IPS DF 19.7 (cell line): ENCODE measurements around the gene CEBPB.
"Not testable (repeated sequence)": the region's sequence is repeated elsewhere in the genome, so short reads cannot be mapped to it uniquely, and the experiment has no call there.

Source experiments
- DNase-seq: peaks from one replicate; pipeline ENCODE4 v3.0.0-alpha.2; 2013; ENCODE audit warnings: low read depth, low spot score

CEBPB gene

DNA sequence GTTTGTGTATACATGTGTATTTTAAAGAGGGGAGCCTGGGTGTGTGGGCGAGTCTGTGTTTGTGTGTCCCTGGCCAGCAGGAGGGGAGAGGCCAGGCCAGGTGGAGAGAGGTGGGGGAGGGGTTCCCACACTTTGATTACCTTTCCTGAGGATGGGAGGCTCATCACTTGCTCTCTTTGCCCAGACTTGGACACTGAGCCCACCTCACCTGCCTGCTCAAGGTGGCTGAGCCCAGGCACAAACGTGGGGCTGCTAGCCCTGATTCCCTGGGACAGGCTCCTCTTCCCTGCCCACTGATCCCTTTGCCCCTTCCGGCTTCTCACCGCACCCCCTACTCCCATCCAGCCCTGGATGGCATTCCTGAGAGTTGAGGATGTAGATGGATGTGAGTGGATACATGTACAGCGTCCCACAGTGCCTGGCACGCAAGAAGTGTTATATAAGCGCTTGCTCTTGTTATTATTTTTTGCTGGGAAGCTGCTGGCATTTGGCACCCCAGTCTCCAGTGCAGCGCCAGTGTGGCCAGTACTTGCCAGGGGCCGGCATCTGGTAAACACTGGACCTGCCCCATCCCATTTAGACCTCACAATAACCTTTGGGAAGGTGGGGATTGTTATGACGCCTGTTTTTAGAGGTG is 2.7 kb downstream of the CEBPB start:
- DNase-seq: no peak

- no peak for DNase-seq
Measured at GRCh38 chr20:50193836-50194421, 3.3 kb downstream of the CEBPB start.

DNA sequence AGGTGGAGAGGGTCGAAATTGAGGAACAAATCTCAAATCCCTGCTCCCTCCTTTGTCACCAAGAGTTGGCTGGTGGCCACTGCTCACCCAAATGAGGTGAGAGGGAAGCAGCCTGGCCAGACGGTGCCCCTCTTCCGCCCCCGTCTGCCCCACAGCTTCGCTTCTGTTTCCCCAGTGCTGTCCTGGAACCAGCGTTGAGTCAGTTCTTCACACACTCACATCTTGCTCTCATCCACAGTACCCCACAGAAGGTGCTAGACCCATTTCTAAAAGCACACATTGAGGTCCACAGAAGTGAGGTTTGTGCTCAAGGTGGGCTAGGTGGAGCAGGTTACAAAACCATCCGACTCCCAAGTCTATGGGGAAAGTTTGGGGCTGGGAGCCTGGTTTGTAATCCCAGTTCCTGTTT is 3.8 kb downstream of the CEBPB start:
- DNase-seq: no peak

GRCh38 chr20:50194831-50195523 is 4.3 kb downstream of the CEBPB start:
- DNase-seq: no peak

DNA sequence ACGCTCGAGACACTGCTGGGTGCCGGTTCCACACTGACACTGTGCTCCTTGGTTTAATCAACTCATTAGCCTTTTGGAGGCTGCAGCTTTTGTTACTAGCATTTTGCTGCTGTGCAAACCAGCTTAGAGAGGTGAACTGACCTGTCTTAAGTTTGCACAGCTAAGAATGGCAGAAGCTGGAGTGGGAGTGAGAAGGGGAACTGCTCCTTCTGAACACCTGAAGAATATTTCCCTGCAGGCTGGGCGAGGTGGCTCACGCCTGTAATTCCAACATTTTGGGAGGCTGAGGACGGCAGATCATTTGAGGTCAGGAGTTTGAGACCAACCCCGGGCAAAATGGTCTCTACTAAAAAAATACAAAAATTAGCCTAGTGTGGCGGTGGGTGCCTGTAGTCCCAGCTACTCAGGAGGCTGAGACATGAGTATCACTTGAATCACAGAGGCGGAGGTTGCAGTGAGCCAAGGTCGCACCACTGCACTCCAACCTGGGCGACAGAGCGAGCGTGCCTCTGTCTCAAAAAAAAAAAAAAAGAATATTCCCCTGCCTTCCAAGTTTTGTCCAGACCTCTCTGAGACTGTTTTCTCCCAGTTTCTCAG is 5.0 kb downstream of the CEBPB start:
- no peak for DNase-seq

DNA sequence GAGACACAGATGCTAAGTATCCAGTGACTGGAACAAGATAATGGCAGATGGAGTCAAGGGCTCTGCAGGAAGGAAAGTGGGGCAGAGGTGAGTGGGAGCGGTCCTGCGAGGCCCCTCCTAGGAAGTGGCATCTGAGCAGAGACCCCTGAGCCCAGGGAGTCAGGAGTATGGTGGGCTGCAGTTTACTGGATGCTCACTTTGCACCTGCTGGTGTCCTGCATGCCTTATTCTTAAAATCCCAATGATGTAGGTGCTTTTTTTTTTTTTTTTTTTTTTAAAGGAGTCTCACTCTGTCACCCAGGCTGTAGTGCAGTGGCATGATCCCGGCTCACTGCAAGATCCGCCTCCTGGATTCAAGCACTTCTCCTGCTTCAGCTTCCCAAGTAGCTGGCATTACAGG is 5.6 kb downstream of the CEBPB start:
- no peak for DNase-seq

DNA sequence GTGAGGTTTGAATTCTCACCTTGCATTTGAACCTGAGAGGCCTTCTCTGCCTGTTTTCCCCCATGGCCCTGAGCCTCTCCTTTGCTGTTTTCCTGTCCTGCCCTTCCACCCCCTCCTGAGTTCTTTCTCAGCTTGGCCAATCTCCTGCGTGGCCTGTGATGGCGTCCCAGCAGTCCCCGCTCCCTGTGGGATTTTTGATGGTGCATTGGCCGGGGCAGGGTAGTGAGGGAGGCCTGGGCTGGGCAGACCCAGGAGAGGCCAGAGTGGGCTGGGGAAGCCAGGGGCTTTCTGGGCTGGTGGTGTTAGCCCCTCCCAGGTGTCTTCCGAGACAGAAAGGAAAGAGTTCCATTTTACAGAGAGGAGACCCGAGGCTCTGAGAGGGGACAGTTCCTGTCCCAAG is 6.3 kb downstream of the CEBPB start:
- DNase-seq: no peak

- DNase-seq: no peak
Measured at GRCh38 chr20:50197463-50198179, 7.0 kb downstream of the CEBPB start.

DNA sequence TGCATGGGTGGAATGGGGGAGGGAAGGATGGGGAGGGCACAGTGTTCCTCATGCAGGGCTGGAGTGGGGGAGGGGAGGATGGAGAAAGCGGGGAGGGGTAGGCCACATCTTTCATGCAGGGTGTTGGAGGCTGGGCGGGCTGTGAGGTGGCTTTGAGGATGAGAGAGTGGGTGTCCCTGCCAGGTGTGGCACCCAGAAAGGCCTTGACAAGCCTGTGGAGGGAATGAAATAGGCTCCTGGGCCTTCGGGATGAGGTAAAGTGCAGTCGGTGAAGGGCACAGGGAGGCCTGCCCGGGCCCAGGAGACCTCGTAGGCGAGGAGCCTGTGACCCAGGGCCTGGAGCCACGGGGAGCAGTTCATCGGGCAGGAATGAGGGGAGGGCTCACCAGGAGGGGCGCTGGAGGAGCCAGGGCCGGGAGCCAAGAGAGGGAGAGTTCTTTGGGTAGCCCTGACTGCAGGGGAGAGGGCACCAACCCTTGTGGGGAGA is 7.6 kb downstream of the CEBPB start:
- no peak for DNase-seq

- no peak for DNase-seq
Measured at GRCh38 chr20:50198716-50199115, 8.1 kb downstream of the CEBPB start.

GRCh38 chr20:50199703-50200102 is 9.1 kb downstream of the CEBPB start:
- no peak for DNase-seq

GRCh38 chr20:50200482-50201104 is 10.0 kb downstream of the CEBPB start:
- no peak for DNase-seq

- not testable (repeated sequence) for DNase-seq
Measured at GRCh38 chr20:50201710-50202109, 11.1 kb downstream of the CEBPB start.

GRCh38 chr20:50202677-50203076 is 12.0 kb downstream of the CEBPB start:
- DNase-seq: no peak

DNA sequence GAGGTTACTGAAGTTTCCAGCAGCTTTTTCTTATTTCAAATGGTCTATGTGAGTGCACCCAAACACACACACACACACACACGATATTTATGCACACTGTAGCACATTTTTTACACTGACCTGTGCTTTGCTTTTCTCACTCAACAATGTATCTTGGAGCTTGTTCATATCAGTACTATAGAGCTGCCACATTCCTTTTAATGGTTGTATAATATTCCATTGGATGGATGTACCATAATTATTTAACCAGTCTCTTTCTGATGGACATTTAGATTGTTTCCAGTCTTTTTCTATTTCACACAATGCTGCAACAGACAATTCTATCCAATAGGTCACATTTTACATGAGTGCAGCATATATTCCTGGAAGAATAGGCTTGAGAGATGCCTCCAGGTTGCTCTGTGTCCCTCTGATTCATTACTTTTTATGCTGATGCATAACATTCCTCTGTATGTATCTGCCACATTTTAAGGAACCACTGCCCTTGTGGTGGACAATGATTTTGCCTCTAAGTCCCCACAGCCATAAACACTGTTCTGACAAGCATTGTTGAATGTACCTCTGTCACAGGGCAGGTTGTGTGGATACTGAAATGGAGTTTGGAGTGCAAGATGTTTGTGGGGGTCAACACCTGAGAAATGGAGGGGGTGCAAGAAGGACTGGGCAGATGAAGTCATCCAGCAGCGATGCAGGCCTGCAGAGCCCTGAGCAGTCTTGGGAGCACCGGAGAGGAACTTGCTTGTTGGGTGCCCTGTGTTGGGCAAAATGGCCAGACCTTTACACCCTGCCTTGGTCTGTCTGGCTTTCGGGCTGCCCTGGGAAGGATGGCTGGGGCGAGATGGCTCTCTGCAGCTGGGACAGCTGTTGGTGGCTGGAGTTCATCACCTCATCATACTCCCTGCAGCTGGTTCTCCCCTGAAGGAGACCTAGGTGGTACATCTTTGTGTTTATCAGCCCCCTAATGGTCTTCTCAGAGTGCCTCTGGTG is 13.6 kb downstream of the CEBPB start:
- DNase-seq: no peak

- DNase-seq: no peak
Measured at GRCh38 chr20:50207026-50207425, 16.4 kb downstream of the CEBPB start.

- no peak for DNase-seq
Measured at GRCh38 chr20:50208085-50208491, 17.5 kb downstream of the CEBPB start.

GRCh38 chr20:50208815-50209214 is 18.2 kb downstream of the CEBPB start:
- DNase-seq: not testable (repeated sequence)

DNA sequence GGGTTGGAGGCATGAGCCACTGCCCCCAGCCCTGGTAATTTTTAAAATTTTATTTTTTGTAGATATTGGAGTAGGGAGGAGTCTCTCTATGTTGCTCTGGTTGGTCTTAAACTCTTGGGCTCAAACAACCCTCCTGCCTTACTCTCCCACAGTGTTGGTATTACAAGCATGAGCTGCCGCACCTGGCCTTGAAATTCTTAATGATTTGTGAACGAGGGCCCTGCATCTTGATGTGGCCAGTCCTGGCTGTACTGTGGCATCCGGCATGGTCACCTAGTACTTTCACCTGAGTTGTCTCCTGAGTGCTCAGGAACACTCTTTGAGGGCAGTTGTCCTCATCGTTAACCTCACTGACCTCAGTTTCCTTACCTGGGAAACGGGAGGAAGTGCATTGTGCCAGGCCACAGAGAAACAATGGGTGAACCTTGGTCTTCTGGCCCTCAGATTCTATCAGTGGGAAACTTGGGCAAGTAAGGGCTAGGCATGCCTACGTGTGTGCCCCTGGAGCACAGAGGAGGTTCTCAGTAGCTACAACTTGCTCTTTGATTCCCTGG is 19.5 kb downstream of the CEBPB start:
- DNase-seq: no peak

GRCh38 chr20:50211091-50211490 is 20.5 kb downstream of the CEBPB start:
- no peak for DNase-seq
